CD4-positive, CD25-positive, alpha-beta regulatory T cell (primary cell): ENCODE measurements around the gene GNAT1. TPM values are rescaled to one million over a fixed set of nuclear protein-coding genes. Genes with fewer than 3 reads are reported as not detected.
"Not testable (repeated sequence)": the region's sequence is repeated elsewhere in the genome, so short reads cannot be mapped to it uniquely, and the experiment has no call there.

Experiments used
- ATAC-seq, 2 donors: fragments of 150-1000 bp; cut with Tn5 transposase; one replicate each; pipeline ENCODE4 v1.10.0; 2021; ENCODE audit warnings: low read depth in 2 of 2, moderate number of reproducible peaks in 2 of 2, moderate library complexity in 1 of 2
- DNase-seq, 3 donors: peaks; one replicate each; pipeline versions ENCODE4 v3.0.0 to v3.0.0-alpha.2; 2012 to 2022; ENCODE audit warnings: mixed read lengths in 1 of 3
- H3K27ac ChIP-seq: one replicate; pipeline ENCODE4 v1.7.0; 2013; ENCODE audit warnings: mild to moderate bottlenecking, low read length; ENCODE audit not compliant: insufficient read depth, poor library complexity, severe bottlenecking
- H3K27me3 ChIP-seq: one replicate; pipeline ENCODE4 v1.7.0; 2013; ENCODE audit warnings: low read length; ENCODE audit not compliant: control insufficient read depth, insufficient read depth
- H3K36me3 ChIP-seq: one replicate; pipeline ENCODE4 v1.7.0; 2013; ENCODE audit warnings: mild to moderate bottlenecking, low read length, moderate library complexity; ENCODE audit not compliant: control insufficient read depth, insufficient read depth
- H3K4me1 ChIP-seq: 2 replicates; pipeline ENCODE4 v1.7.0; 2013; ENCODE audit warnings: mild to moderate bottlenecking, low read length; ENCODE audit not compliant: insufficient read depth, control insufficient read depth, poor library complexity, severe bottlenecking
- H3K4me3 ChIP-seq: one replicate; pipeline ENCODE4 v1.7.0; 2013; ENCODE audit warnings: low read depth, mild to moderate bottlenecking, low read length, moderate library complexity
- H3K9me3 ChIP-seq, 2 experiments: 1 replicate in 1 of 2; 2 replicates in 1 of 2; pipeline ENCODE4 v1.7.0; 2013; ENCODE audit warnings: low read length in 2 of 2, mild to moderate bottlenecking in 1 of 2, moderate library complexity in 1 of 2; ENCODE audit not compliant: control insufficient read depth in 2 of 2
- H3K27ac Mint-ChIP-seq, 3 donors: one replicate each; pipeline ENCODE4 v1.8.0; 2020 to 2022; ENCODE audit warnings: mild to moderate bottlenecking in 3 of 3, mixed read lengths in 3 of 3, moderate library complexity in 2 of 3
- H3K27me3 Mint-ChIP-seq: one replicate; pipeline ENCODE4 v1.8.0; 2022; ENCODE audit warnings: mild to moderate bottlenecking, mixed read lengths
- H3K36me3 Mint-ChIP-seq: one replicate; pipeline ENCODE4 v1.8.0; 2020; ENCODE audit warnings: mixed read lengths
- H3K4me1 Mint-ChIP-seq, 4 donors: one replicate each; pipeline ENCODE4 v1.8.0; 2020 to 2022; ENCODE audit warnings: mixed read lengths in 4 of 4, mild to moderate bottlenecking in 1 of 4
- H3K4me3 Mint-ChIP-seq, 4 donors: one replicate each; pipeline ENCODE4 v1.8.0; 2020 to 2022; ENCODE audit warnings: mild to moderate bottlenecking in 4 of 4, mixed read lengths in 4 of 4, moderate library complexity in 3 of 4
- H3K9me3 Mint-ChIP-seq, 7 donors: one replicate each; pipeline ENCODE4 v1.8.0; 2020 to 2022; ENCODE audit warnings: mixed read lengths in 7 of 7, mild to moderate bottlenecking in 3 of 7, moderate library complexity in 2 of 7
- polyA plus RNA-seq, 4 donors: library from polyadenylated mRNA; unstranded; fragments of 300-500 nt; fragmentation: Illumina TruSeq; gene quantifications; one replicate each; pipeline ENCODE4 v1.2.3, GENCODE V29; 2021
- total RNA-seq: library from RNA; stranded (reverse); gene quantifications from one replicate; pipeline ENCODE4 v1.2.3, GENCODE V29; 2022

Gene GNAT1
- total and polyA plus RNA-seq, 5 donors from 2014 or later = not detected

- no peak overlapping the region for H3K27ac ChIP-seq
- H3K4me1 ChIP-seq = peaks cover 8% of the 10 kb centered on the region
- Mint-ChIP-seq H3K9me3 (peaks cover 0 to 2% (median 0%) of the 10 kb centered on the region in 7 donors), H3K27ac (no peak overlapping the region), H3K27me3 (peaks cover 18% of the 10 kb centered on the region), H3K4me1 (peaks cover 0 to 3% (median 0%) of the 10 kb centered on the region in 4 donors), H3K4me3 (no peak overlapping the region), H3K36me3 (no peaks in the 10 kb centered on the region)
- DNase-seq (no peak), ATAC-seq (no peak)
- no peaks in the 10 kb centered on the region for H3K36me3 ChIP-seq
- no peak overlapping the region for H3K4me3 ChIP-seq
- H3K9me3 ChIP-seq = no peaks in the 10 kb centered on the region
- peaks cover 6% of the 10 kb centered on the region for H3K27me3 ChIP-seq
Observed at GRCh38 chr3:50210176-50210509, 18.7 kb downstream of the GNAT1 start.

- peaks cover 22% of the 10 kb centered on the region for H3K27me3 Mint-ChIP-seq
- Histone ChIP-seq H3K4me1 (peaks cover 2% of the 10 kb centered on the region), H3K4me3 (no peak overlapping the region), H3K27me3 (peaks cover 6% of the 10 kb centered on the region), H3K9me3 (no peaks in the 10 kb centered on the region), H3K27ac (no peak overlapping the region), H3K36me3 (no peaks in the 10 kb centered on the region)
- peaks cover 0 to 2% (median 0%) of the 10 kb centered on the region in 7 donors for H3K9me3 Mint-ChIP-seq
- no peaks in the 10 kb centered on the region for H3K36me3 Mint-ChIP-seq
- no peak overlapping the region for H3K4me3 Mint-ChIP-seq
- no peak for ATAC-seq
- H3K27ac Mint-ChIP-seq = no peak overlapping the region
- DNase-seq = no peak
- H3K4me1 Mint-ChIP-seq = peaks cover 0 to 3% (median 0%) of the 10 kb centered on the region in 4 donors
Observed at GRCh38 chr3:50210510-50211367, 19.3 kb downstream of the GNAT1 start.

DNA sequence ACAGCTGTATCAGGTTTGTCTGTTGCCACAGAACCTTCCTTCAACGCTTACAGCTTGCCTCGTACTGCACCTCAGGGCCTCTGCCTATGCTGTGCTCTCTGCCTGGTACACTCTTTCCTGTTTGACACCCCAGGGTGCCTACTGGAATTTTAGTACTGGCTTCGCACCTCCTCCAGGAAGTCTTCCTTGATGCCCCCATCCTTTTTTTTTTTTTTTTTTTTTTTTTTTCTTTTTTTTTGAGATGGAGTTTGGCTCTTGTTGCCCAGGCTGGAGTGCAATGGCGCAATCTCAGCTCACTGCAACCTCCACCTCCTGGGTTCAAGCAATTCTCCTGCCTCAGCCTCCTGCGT lies 19.9 kb downstream of the GNAT1 start:
- not testable (repeated sequence) for H3K9me3 ChIP-seq, H3K36me3 Mint-ChIP-seq, H3K36me3 ChIP-seq, H3K27ac Mint-ChIP-seq, H3K27me3 ChIP-seq, H3K4me3 ChIP-seq, H3K27ac ChIP-seq, H3K4me1 ChIP-seq, H3K9me3 Mint-ChIP-seq, H3K4me3 Mint-ChIP-seq, DNase-seq, ATAC-seq, H3K4me1 Mint-ChIP-seq
- peaks cover 18% of the 10 kb centered on the region for H3K27me3 Mint-ChIP-seq

GRCh38 chr3:50211930-50212329 lies 20.5 kb downstream of the GNAT1 start:
- peaks cover under 1% of the 10 kb centered on the region for H3K27me3 ChIP-seq
- H3K9me3 ChIP-seq = no peaks in the 10 kb centered on the region
- DNase-seq (no peak), ATAC-seq (no peak)
- Mint-ChIP-seq H3K9me3 (peaks cover 0 to 2% (median 0%) of the 10 kb centered on the region in 7 donors), H3K27ac (no peak overlapping the region), H3K27me3 (peaks cover 12% of the 10 kb centered on the region), H3K4me1 (no peaks in the 10 kb centered on the region), H3K36me3 (no peaks in the 10 kb centered on the region), H3K4me3 (no peak overlapping the region)
- H3K36me3 ChIP-seq = no peaks in the 10 kb centered on the region
- no peak overlapping the region for H3K4me3 ChIP-seq
- no peaks in the 10 kb centered on the region for H3K4me1 ChIP-seq
- H3K27ac ChIP-seq = no peak overlapping the region

DNA sequence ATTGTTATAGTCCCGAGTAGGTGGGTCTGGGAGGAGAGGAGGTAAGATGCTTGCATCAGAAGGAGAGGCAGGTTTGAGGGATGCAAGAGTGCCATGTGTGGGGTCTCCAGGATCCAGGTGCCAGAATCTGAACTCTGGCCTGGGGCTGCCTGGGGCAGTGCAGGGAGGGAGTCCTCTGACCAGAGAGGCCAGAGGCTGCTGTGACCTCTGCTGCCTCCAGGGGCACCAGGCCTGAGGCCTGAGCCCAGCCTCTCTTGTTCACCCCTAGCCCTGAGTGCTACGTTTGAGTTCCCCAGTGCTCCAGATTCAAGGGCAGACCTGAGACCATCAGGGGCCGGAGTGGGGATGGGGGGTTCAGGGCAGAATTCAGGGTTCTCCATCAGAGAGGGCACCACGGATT lies 21.1 kb downstream of the GNAT1 start:
- no peak for ATAC-seq
- no peak overlapping the region for H3K27ac Mint-ChIP-seq
- H3K4me1 ChIP-seq = no peaks in the 10 kb centered on the region
- no peaks in the 10 kb centered on the region for H3K36me3 Mint-ChIP-seq
- no peak overlapping the region for H3K27ac ChIP-seq
- no peak overlapping the region for H3K4me3 ChIP-seq
- H3K27me3 ChIP-seq = no peaks in the 10 kb centered on the region
- no peaks in the 10 kb centered on the region for H3K36me3 ChIP-seq
- H3K9me3 Mint-ChIP-seq = peaks cover 0 to 2% (median 0%) of the 10 kb centered on the region in 7 donors
- no peaks in the 10 kb centered on the region for H3K9me3 ChIP-seq
- no peak for DNase-seq
- H3K27me3 Mint-ChIP-seq = peaks cover 9% of the 10 kb centered on the region
- H3K4me3 Mint-ChIP-seq = no peak overlapping the region
- no peaks in the 10 kb centered on the region for H3K4me1 Mint-ChIP-seq

DNA sequence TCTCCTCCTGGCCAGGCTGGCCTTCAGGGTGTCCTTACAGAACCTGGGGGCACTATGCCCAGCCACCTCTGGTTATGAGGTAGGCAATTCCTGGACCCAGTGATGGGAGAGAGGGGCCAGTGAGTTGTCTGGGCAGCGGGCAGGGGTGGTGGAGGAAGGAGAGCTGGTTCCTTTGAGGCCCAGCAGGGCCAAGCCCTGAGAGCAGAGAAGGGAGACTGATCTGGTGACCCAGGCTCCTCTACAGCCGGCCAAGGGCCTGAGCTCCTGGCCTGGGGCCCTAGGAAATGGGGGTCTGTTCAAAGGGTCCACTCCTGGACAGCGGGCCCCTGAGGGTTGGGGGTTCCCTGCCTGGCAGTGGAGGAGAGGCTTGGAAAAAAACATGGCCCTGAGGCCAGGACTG lies 21.6 kb downstream of the GNAT1 start:
- no peak for DNase-seq

DNA sequence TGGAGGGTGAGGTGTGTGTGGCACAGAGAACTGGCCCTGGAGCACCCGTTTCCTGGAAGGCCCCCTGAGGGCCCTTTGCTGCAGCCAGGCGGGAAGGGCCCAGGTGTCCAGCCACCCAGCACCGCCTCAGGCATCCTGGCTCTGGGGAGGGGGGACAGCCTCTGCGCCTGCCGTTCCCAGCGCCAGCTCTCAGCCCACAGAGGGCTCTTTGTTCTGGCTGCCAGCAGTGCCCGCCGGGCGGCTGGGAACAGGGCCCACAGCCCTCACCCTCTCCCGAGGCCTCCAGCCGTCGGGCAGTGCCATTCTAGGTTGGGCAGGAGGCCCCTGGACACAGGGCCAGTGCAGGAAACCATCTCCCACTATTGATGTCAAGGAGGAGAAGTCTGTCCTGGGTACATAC lies 22.0 kb downstream of the GNAT1 start:
- no peaks in the 10 kb centered on the region for H3K4me1 ChIP-seq
- H3K36me3 ChIP-seq = no peaks in the 10 kb centered on the region
- H3K4me3 Mint-ChIP-seq = no peak overlapping the region
- H3K4me3 ChIP-seq = no peak overlapping the region
- H3K27ac Mint-ChIP-seq = no peak overlapping the region
- DNase-seq = no peak
- no peak for ATAC-seq
- no peaks in the 10 kb centered on the region for H3K36me3 Mint-ChIP-seq
- peaks cover 0 to 2% (median 0%) of the 10 kb centered on the region in 7 donors for H3K9me3 Mint-ChIP-seq
- no peak overlapping the region for H3K27ac ChIP-seq
- no peaks in the 10 kb centered on the region for H3K27me3 ChIP-seq
- no peaks in the 10 kb centered on the region for H3K9me3 ChIP-seq
- H3K27me3 Mint-ChIP-seq = peaks cover 4% of the 10 kb centered on the region
- H3K4me1 Mint-ChIP-seq = no peaks in the 10 kb centered on the region

More for the DNA sequence above, 21.6 kb downstream of the GNAT1 start:
- Histone ChIP-seq H3K27me3 (no peaks in the 10 kb centered on the region), H3K4me3 (no peak overlapping the region), H3K27ac (no peak overlapping the region), H3K4me1 (no peaks in the 10 kb centered on the region), H3K36me3 (no peaks in the 10 kb centered on the region), H3K9me3 (no peaks in the 10 kb centered on the region)
- Mint-ChIP-seq H3K36me3 (no peaks in the 10 kb centered on the region), H3K27me3 (peaks cover 4% of the 10 kb centered on the region), H3K9me3 (peaks cover 0 to 2% (median 0%) of the 10 kb centered on the region in 7 donors), H3K4me3 (no peak overlapping the region), H3K27ac (no peak overlapping the region), H3K4me1 (no peaks in the 10 kb centered on the region)
- ATAC-seq = no peak

- no peaks in the 10 kb centered on the region for H3K36me3 ChIP-seq
- no peak overlapping the region for H3K4me3 ChIP-seq
- H3K27me3 ChIP-seq = no peaks in the 10 kb centered on the region
- H3K4me1 ChIP-seq = no peaks in the 10 kb centered on the region
- Mint-ChIP-seq H3K27me3 (peaks cover 7% of the 10 kb centered on the region), H3K9me3 (no peaks in the 10 kb centered on the region), H3K36me3 (no peaks in the 10 kb centered on the region), H3K4me3 (no peak overlapping the region), H3K4me1 (no peaks in the 10 kb centered on the region), H3K27ac (no peak overlapping the region)
- H3K27ac ChIP-seq = no peak overlapping the region
- ATAC-seq (no peak), DNase-seq (no peak)
- no peaks in the 10 kb centered on the region for H3K9me3 ChIP-seq
Observed at GRCh38 chr3:50214824-50215223, 23.4 kb downstream of the GNAT1 start.
